Ishikawa (cell line): ENCODE measurements around the gene CSNK1E.

Source experiments
- CEBPB ChIP-seq: IDR thresholded peaks from 2 replicates; pipeline ENCODE4 v1.6.1; 2012
- CREB1 ChIP-seq: IDR thresholded peaks from 2 replicates; pipeline ENCODE4 v1.6.1; 2012; ENCODE audit warnings: low read depth
- EGR1 ChIP-seq: IDR thresholded peaks from 2 replicates; pipeline ENCODE4 v1.6.1; 2012
- EP300 ChIP-seq: IDR thresholded peaks from 2 replicates; pipeline ENCODE4 v1.6.1; 2012; ENCODE audit warnings: borderline replicate concordance
- FOXM1 ChIP-seq: IDR thresholded peaks from 2 replicates; pipeline ENCODE4 v1.6.1; 2012; ENCODE audit warnings: low read depth, borderline replicate concordance
- MAX ChIP-seq: IDR thresholded peaks from 2 replicates; pipeline ENCODE4 v1.6.1; 2012
- NFIC ChIP-seq: IDR thresholded peaks from 2 replicates; pipeline ENCODE4 v1.6.1; 2012
- RAD21 ChIP-seq: IDR thresholded peaks from 2 replicates; pipeline ENCODE4 v1.6.1; 2012; ENCODE audit warnings: low read depth
- REST ChIP-seq: IDR thresholded peaks from 2 replicates; pipeline ENCODE4 v1.6.1; 2012; ENCODE audit warnings: low read depth, mild to moderate bottlenecking
- TAF1 ChIP-seq: IDR thresholded peaks from 2 replicates; pipeline ENCODE4 v1.6.1; 2012; ENCODE audit warnings: low read depth, mild to moderate bottlenecking
- TCF12 ChIP-seq: IDR thresholded peaks from 2 replicates; pipeline ENCODE4 v1.6.1; 2012; ENCODE audit warnings: low read depth
- TEAD4 ChIP-seq: IDR thresholded peaks from 2 replicates; pipeline ENCODE4 v1.6.1; 2012
- USF1 ChIP-seq: IDR thresholded peaks from 2 replicates; pipeline ENCODE4 v1.6.1; 2012
- YY1 ChIP-seq: IDR thresholded peaks from 2 replicates; pipeline ENCODE4 v1.6.1; 2012; ENCODE audit warnings: low read depth
- ZBTB7A ChIP-seq: IDR thresholded peaks from 2 replicates; pipeline ENCODE4 v1.6.1; 2012; ENCODE audit warnings: low read depth

CSNK1E gene

GRCh38 chr22:38347181-38347943 is 30.1 kb upstream of the CSNK1E start:
- TF ChIP-seq FOXM1, result no peak
- no peak for TF ChIP-seq TAF1

- TF ChIP-seq TAF1, result no peak
- no peak for TF ChIP-seq ZBTB7A
- TF ChIP-seq CEBPB, result no peak
- TF ChIP-seq FOXM1, result no peak
- no peak for TF ChIP-seq MAX
- no peak for TF ChIP-seq EP300
These were observed 29.3 kb upstream of the CSNK1E start for GRCh38 chr22:38346506-38346905.

- TF ChIP-seq CREB1, result no peak
These were observed 28.5 kb upstream of the CSNK1E start for GRCh38 chr22:38345782-38346181.

- TF ChIP-seq YY1 (no peak), USF1 (no peak), REST (no peak), EGR1 (no peak), TAF1 (no peak), ZBTB7A (no peak), RAD21 (no peak)
These were observed 21.6 kb upstream of the CSNK1E start for GRCh38 chr22:38338772-38339379.

GRCh38 chr22:38336699-38337098 is 19.5 kb upstream of the CSNK1E start:
- no peak for TF ChIP-seq MAX
- no peak for TF ChIP-seq ZBTB7A
- no peak for TF ChIP-seq YY1
- TF ChIP-seq EP300, result no peak
- no peak for TF ChIP-seq TCF12
- TF ChIP-seq CREB1, result no peak
- no peak for TF ChIP-seq CEBPB
- no peak for TF ChIP-seq RAD21
- TF ChIP-seq TAF1, result no peak
- TF ChIP-seq FOXM1, result no peak
- no peak for TF ChIP-seq EGR1
- TF ChIP-seq TEAD4, result no peak
- TF ChIP-seq REST, result no peak
- TF ChIP-seq NFIC, result no peak
- no peak for TF ChIP-seq USF1

- TF ChIP-seq NFIC, result no peak
- TF ChIP-seq YY1, result no peak
- TF ChIP-seq REST, result no peak
- no peak for TF ChIP-seq EP300
- TF ChIP-seq CEBPB, result no peak
- TF ChIP-seq EGR1, result no peak
- TF ChIP-seq RAD21, result no peak
- no peak for TF ChIP-seq TEAD4
- no peak for TF ChIP-seq MAX
- no peak for TF ChIP-seq USF1
- TF ChIP-seq FOXM1, result no peak
These were observed 17.8 kb upstream of the CSNK1E start for GRCh38 chr22:38335077-38335476.
